C4-2B (cell line): ENCODE data around the gene PI16.

Experiments used
- ZFX ChIP-seq: fragments of 450-650 bp; IDR thresholded peaks from 2 replicates; pipeline ENCODE4 v1.6.1; 2017
- TF ChIP-seq, protein P1 (sequence below): fragments of 450-650 bp; conservative IDR thresholded peaks from 2 replicates; pipeline ENCODE4 v1.5.1; 2017; ENCODE audit warnings: mild to moderate bottlenecking

- TF ChIP-seq, protein P1, sequence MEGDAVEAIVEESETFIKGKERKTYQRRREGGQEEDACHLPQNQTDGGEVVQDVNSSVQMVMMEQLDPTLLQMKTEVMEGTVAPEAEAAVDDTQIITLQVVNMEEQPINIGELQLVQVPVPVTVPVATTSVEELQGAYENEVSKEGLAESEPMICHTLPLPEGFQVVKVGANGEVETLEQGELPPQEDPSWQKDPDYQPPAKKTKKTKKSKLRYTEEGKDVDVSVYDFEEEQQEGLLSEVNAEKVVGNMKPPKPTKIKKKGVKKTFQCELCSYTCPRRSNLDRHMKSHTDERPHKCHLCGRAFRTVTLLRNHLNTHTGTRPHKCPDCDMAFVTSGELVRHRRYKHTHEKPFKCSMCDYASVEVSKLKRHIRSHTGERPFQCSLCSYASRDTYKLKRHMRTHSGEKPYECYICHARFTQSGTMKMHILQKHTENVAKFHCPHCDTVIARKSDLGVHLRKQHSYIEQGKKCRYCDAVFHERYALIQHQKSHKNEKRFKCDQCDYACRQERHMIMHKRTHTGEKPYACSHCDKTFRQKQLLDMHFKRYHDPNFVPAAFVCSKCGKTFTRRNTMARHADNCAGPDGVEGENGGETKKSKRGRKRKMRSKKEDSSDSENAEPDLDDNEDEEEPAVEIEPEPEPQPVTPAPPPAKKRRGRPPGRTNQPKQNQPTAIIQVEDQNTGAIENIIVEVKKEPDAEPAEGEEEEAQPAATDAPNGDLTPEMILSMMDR: no peak
- TF ChIP-seq ZFX: no peak
Measured at GRCh38 chr6:36980129-36980528, 25.6 kb downstream of the PI16 start.
